Mesendoderm (in vitro differentiated cells): ENCODE measurements around the gene TSPO2. TPM values are rescaled to one million over a fixed set of nuclear protein-coding genes. Genes with fewer than 3 reads are reported as not detected.
A peak's percentile ranks its signal among the peaks of the same experiment; 100 is the strongest.

ENCODE experiments used
- DNase-seq: peaks from one replicate; pipeline ENCODE4 v3.0.0; 2013
- H2AK5ac ChIP-seq: 2 replicates; pipeline ENCODE4 v1.6.1; 2013; ENCODE audit warnings: low read length, inconsistent platforms
- H2BK120ac ChIP-seq: 2 replicates; pipeline ENCODE4 v1.6.1; 2013; ENCODE audit warnings: low read depth, mild to moderate bottlenecking, low read length, moderate library complexity, mixed read lengths
- H2BK15ac ChIP-seq: replicated peaks from 2 replicates; pipeline ENCODE4 v1.6.1; 2013; ENCODE audit warnings: low read depth, mild to moderate bottlenecking, moderate library complexity
- H2BK5ac ChIP-seq: 2 replicates; pipeline ENCODE4 v1.6.1; 2013; ENCODE audit warnings: low read length, inconsistent platforms
- H3K18ac ChIP-seq: 2 replicates; pipeline ENCODE4 v1.6.1; 2013; ENCODE audit warnings: mild to moderate bottlenecking, low read length, mixed read lengths
- H3K23ac ChIP-seq: one replicate; pipeline ENCODE4 v1.6.1; 2013; ENCODE audit warnings: low read length
- H3K27ac ChIP-seq: 2 replicates; pipeline ENCODE4 v1.5.1; 2013; ENCODE audit warnings: low read depth, mild to moderate bottlenecking, inconsistent platforms, low read length, moderate library complexity
- H3K27me3 ChIP-seq: 2 replicates; pipeline ENCODE4 v1.6.1; 2013; ENCODE audit warnings: low read length, control low read depth, mild to moderate bottlenecking, inconsistent platforms; ENCODE audit not compliant: insufficient read depth, poor library complexity
- H3K36me3 ChIP-seq: 2 replicates; pipeline ENCODE4 v1.6.1; 2013; ENCODE audit warnings: low read length, inconsistent platforms; ENCODE audit not compliant: control insufficient read depth, insufficient read depth
- H3K4ac ChIP-seq: one replicate; pipeline ENCODE4 v1.6.1; 2013; ENCODE audit warnings: low read depth, mild to moderate bottlenecking, low read length, moderate library complexity
- H3K4me1 ChIP-seq: 2 replicates; pipeline ENCODE4 v1.6.1; 2013; ENCODE audit warnings: low read depth, low read length, inconsistent platforms; ENCODE audit not compliant: control insufficient read depth
- H3K4me2 ChIP-seq: 2 replicates; pipeline ENCODE4 v1.6.1; 2013; ENCODE audit warnings: low read length
- H3K4me3 ChIP-seq: 2 replicates; pipeline ENCODE4 v1.5.1; 2013; ENCODE audit warnings: mild to moderate bottlenecking, low read length
- H3K56ac ChIP-seq: one replicate; pipeline ENCODE4 v1.6.1; 2013; ENCODE audit warnings: low read length
- H3K79me1 ChIP-seq: 2 replicates; pipeline ENCODE4 v1.6.1; 2013; ENCODE audit warnings: low read length, inconsistent platforms
- H3K79me2 ChIP-seq: 2 replicates; pipeline ENCODE4 v1.6.1; 2013; ENCODE audit warnings: mild to moderate bottlenecking, low read length; ENCODE audit not compliant: control insufficient read depth, insufficient read depth
- H3K9ac ChIP-seq: 2 replicates; pipeline ENCODE4 v1.6.1; 2013; ENCODE audit warnings: low read length, inconsistent platforms
- H4K5ac ChIP-seq: one replicate; pipeline ENCODE4 v1.6.1; 2013; ENCODE audit warnings: low read length
- H4K8ac ChIP-seq: one replicate; pipeline ENCODE4 v1.6.1; 2013; ENCODE audit warnings: low read depth, mild to moderate bottlenecking, control low read depth, low read length, moderate library complexity
- WGBS: extraction: QIAGEN DNeasy Blood & Tissue Kit; methylation state at CpG from one replicate; pipeline ENCODE4 v1.1.7; 2013; ENCODE audit warnings: low lambda C conversion rate, missing lambda C conversion rate; ENCODE audit not compliant: insufficient coverage; ENCODE audit errors: extremely low coverage; 5-methylcytosine and 5-hydroxymethylcytosine counted together
- polyA plus RNA-seq, 2 experiments: library from polyadenylated mRNA; stranded (reverse); fragments of 200-250 nt; gene quantifications; one replicate each; pipeline ENCODE4 v1.2.3, GENCODE V29; 2013

The TSPO2 gene
- polyA plus RNA-seq (2013, experiment 1 of 2): not detected
- polyA plus RNA-seq (2013, experiment 2 of 2): not detected

GRCh38 chr6:41042226-41043055 lies at the start of gene TSPO2:
Gene TSPO2, plus strand, starts transcription at chr6:41042467. Its CDS starts 519 bp downstream, at chr6:41042986.
- H3K18ac ChIP-seq: no peak within 1 kb of the TSS
- no peaks in the 10 kb centered on the region for H3K27me3 ChIP-seq
- H3K4me1 ChIP-seq: no peaks in the 10 kb centered on the region
- H3K9ac ChIP-seq: no peak within 1 kb of the TSS
- H4K8ac ChIP-seq: no peak within 1 kb of the TSS
- H3K36me3 ChIP-seq: no peaks in the 10 kb centered on the region
- H3K79me2 ChIP-seq: no peaks in the 10 kb centered on the region
- no peak within 1 kb of the TSS for H3K23ac ChIP-seq
- H3K79me1 ChIP-seq: no peaks in the 10 kb centered on the region
- no peak within 1 kb of the TSS for H3K4me3 ChIP-seq
- WGBS: no CpG with 5 or more reads among the region's 10 CpGs
- H3K56ac ChIP-seq: no peak within 1 kb of the TSS
- H2BK15ac ChIP-seq: no peak within 1 kb of the TSS
- H4K5ac ChIP-seq: no peak within 1 kb of the TSS
- no peak within 1 kb of the TSS for H2BK5ac ChIP-seq
- no peak within 1 kb of the TSS for H3K4ac ChIP-seq
- H3K27ac ChIP-seq: no peak within 1 kb of the TSS
- no peak within 1 kb of the TSS for H2BK120ac ChIP-seq
- no peak within 1 kb of the TSS for H2AK5ac ChIP-seq
- DNase-seq: no peak
- H3K4me2 ChIP-seq: no peak within 1 kb of the TSS

- Histone ChIP-seq H3K27ac (no peak overlapping the region), H4K5ac (no peak overlapping the region), H3K9ac (no peak overlapping the region), H3K79me2 (no peaks in the 10 kb centered on the region), H3K36me3 (no peaks in the 10 kb centered on the region), H3K18ac (no peak overlapping the region), H3K4me1 (peaks cover 14% of the 10 kb centered on the region), H2BK5ac (no peak overlapping the region), H3K23ac (no peak overlapping the region), H2AK5ac (peak overlapping the region; percentile 19), H2BK15ac (no peak overlapping the region), H3K4me3 (no peak overlapping the region), H3K4me2 (no peak overlapping the region), H3K79me1 (no peaks in the 10 kb centered on the region), H2BK120ac (no peak overlapping the region), H3K4ac (no peak overlapping the region), H4K8ac (no peak overlapping the region), H3K56ac (no peak overlapping the region), H3K27me3 (no peaks in the 10 kb centered on the region)
- no CpG with 5 or more reads among the region's 3 CpGs for WGBS
- DNase-seq: no peak
Measured at GRCh38 chr6:40992746-40993145, 49.5 kb upstream of the TSPO2 start.

- no peak overlapping the region for H3K4me2 ChIP-seq
- no peak overlapping the region for H2BK15ac ChIP-seq
- no peaks in the 10 kb centered on the region for H3K36me3 ChIP-seq
- no CpG with 5 or more reads among the region's 6 CpGs for WGBS
- H3K4me3 ChIP-seq: no peak overlapping the region
- H2BK120ac ChIP-seq: peak overlapping the region; percentile 98
- H3K79me2 ChIP-seq: no peaks in the 10 kb centered on the region
- H3K4ac ChIP-seq: peak overlapping the region; percentile 91
- H2BK5ac ChIP-seq: peak overlapping the region; percentile 64
- H3K9ac ChIP-seq: peak overlapping the region; percentile 21
- H3K56ac ChIP-seq: peak overlapping the region; percentile 85
- no peak overlapping the region for H3K23ac ChIP-seq
- H3K4me1 ChIP-seq: peaks cover 33% of the 10 kb centered on the region
- no peaks in the 10 kb centered on the region for H3K27me3 ChIP-seq
- no peaks in the 10 kb centered on the region for H3K79me1 ChIP-seq
- H3K27ac ChIP-seq: peak overlapping the region; percentile 92
- no peak overlapping the region for H4K8ac ChIP-seq
- H2AK5ac ChIP-seq: no peak overlapping the region
- H3K18ac ChIP-seq: peak overlapping the region; percentile 94
- H4K5ac ChIP-seq: peak overlapping the region; percentile 35
- peak; percentile 92 for DNase-seq
Measured at GRCh38 chr6:40996591-40997233, 45.6 kb upstream of the TSPO2 start.

GRCh38 chr6:40997234-40997957 lies 44.9 kb upstream of the TSPO2 start:
- WGBS: no CpG with 5 or more reads among the region's 4 CpGs
- DNase-seq: peak; percentile 99
- H4K8ac ChIP-seq: no peak overlapping the region

GRCh38 chr6:40998661-40999060 lies 43.6 kb upstream of the TSPO2 start:
- Histone ChIP-seq H3K4me2 (no peak overlapping the region), H3K9ac (no peak overlapping the region), H3K27me3 (no peaks in the 10 kb centered on the region), H3K18ac (peak overlapping the region; percentile 98), H3K56ac (peak overlapping the region; percentile 63), H2BK5ac (peak overlapping the region; percentile 33), H2BK120ac (peak overlapping the region; percentile 98), H2BK15ac (peak overlapping the region; percentile 37), H3K4me1 (peaks cover 36% of the 10 kb centered on the region), H4K8ac (peak overlapping the region; percentile 95), H2AK5ac (peak overlapping the region; percentile 80), H3K4ac (peak overlapping the region; percentile 98), H3K79me2 (no peaks in the 10 kb centered on the region), H3K79me1 (no peaks in the 10 kb centered on the region), H3K27ac (peak overlapping the region; percentile 67), H3K36me3 (no peaks in the 10 kb centered on the region), H4K5ac (no peak overlapping the region), H3K23ac (no peak overlapping the region), H3K4me3 (no peak overlapping the region)
- DNase-seq: peak; percentile 26
- no CpG with 5 or more reads among the region's 4 CpGs for WGBS

More at GRCh38 chr6:40997234-40997957, 44.9 kb upstream of the TSPO2 start:
- Histone ChIP-seq H4K5ac (peak overlapping the region; percentile 35), H2AK5ac (no peak overlapping the region), H3K4me2 (no peak overlapping the region), H3K4me1 (peaks cover 33% of the 10 kb centered on the region), H3K18ac (peak overlapping the region; percentile 94), H3K79me1 (no peaks in the 10 kb centered on the region), H3K27ac (peak overlapping the region; percentile 92), H3K4ac (peak overlapping the region; percentile 91), H2BK15ac (no peak overlapping the region), H3K56ac (peak overlapping the region; percentile 85), H3K36me3 (no peaks in the 10 kb centered on the region), H3K9ac (peak overlapping the region; percentile 21), H3K4me3 (no peak overlapping the region), H3K27me3 (no peaks in the 10 kb centered on the region), H2BK120ac (peak overlapping the region; percentile 98), H2BK5ac (peak overlapping the region; percentile 64), H3K79me2 (no peaks in the 10 kb centered on the region), H3K23ac (no peak overlapping the region)
